GM23248 (cell line): Measurements from ENCODE around the gene LUC7L. TPM values are rescaled to one million over a fixed set of nuclear protein-coding genes. Genes with fewer than 3 reads are reported as not detected.

Source experiments
- DNase-seq: peaks from one replicate; pipeline ENCODE4 v3.0.0-alpha.2; 2015
- H2AFZ ChIP-seq: fragments of 200-600 bp; sonication (generic); 2 replicates; pipeline ENCODE4 v1.6.1; 2016; ENCODE audit warnings: antibody characterized with exemption
- H3F3A ChIP-seq: fragments of 200-600 bp; sonication (generic); 2 replicates; pipeline ENCODE4 v1.6.1; 2016; ENCODE audit warnings: mild to moderate bottlenecking, antibody characterized with exemption, mixed run types; ENCODE audit not compliant: insufficient read depth
- H3K27ac ChIP-seq: fragments of 200-600 bp; sonication (generic); 2 replicates; pipeline ENCODE4 v1.5.1; 2016; ENCODE audit warnings: mild to moderate bottlenecking
- H3K27me3 ChIP-seq: fragments of 200-600 bp; sonication (generic); replicated peaks from 2 replicates; pipeline ENCODE4 v1.6.1; 2016; ENCODE audit warnings: mild to moderate bottlenecking; ENCODE audit not compliant: insufficient read depth
- H3K36me3 ChIP-seq: fragments of 200-600 bp; sonication (generic); 2 replicates; pipeline ENCODE4 v1.6.1; 2016; ENCODE audit warnings: low read depth, mild to moderate bottlenecking
- H3K4me1 ChIP-seq: fragments of 200-600 bp; sonication (generic); 2 replicates; pipeline ENCODE4 v1.6.1; 2016; ENCODE audit warnings: mild to moderate bottlenecking; ENCODE audit not compliant: insufficient read depth
- H3K4me2 ChIP-seq: fragments of 200-600 bp; sonication (generic); one replicate; pipeline ENCODE4 v1.6.1; 2016; ENCODE audit warnings: mild to moderate bottlenecking; ENCODE audit not compliant: unreplicated experiment
- H3K4me3 ChIP-seq: fragments of 200-600 bp; sonication (generic); 2 replicates; pipeline ENCODE4 v1.5.1; 2016; ENCODE audit warnings: mild to moderate bottlenecking
- H3K79me2 ChIP-seq: fragments of 200-600 bp; sonication (generic); 2 replicates; pipeline ENCODE4 v1.6.1; 2016; ENCODE audit warnings: mild to moderate bottlenecking; ENCODE audit not compliant: insufficient read depth
- H3K9ac ChIP-seq: fragments of 200-600 bp; sonication (generic); 2 replicates; pipeline ENCODE4 v1.6.1; 2016; ENCODE audit warnings: mild to moderate bottlenecking
- H3K9me2 ChIP-seq: fragments of 200-600 bp; sonication (generic); 2 replicates; pipeline ENCODE4 v1.6.1; 2016; ENCODE audit warnings: mixed run types, mild to moderate bottlenecking, moderate library complexity; ENCODE audit not compliant: insufficient read depth
- H3K9me3 ChIP-seq: fragments of 200-600 bp; sonication (generic); one replicate; pipeline ENCODE4 v1.6.1; 2017; ENCODE audit warnings: low read depth
- H4K20me1 ChIP-seq: fragments of 200-600 bp; sonication (generic); 2 replicates; pipeline ENCODE4 v1.6.0; 2016; ENCODE audit not compliant: insufficient read depth
- EZH2 ChIP-seq: fragments of 200-600 bp; sonication (generic); IDR thresholded peaks from 2 replicates; pipeline ENCODE4 v1.6.1; 2018; ENCODE audit warnings: antibody characterized with exemption, mild to moderate bottlenecking; ENCODE audit not compliant: insufficient read depth, poor library complexity, severe bottlenecking
- EZH2phosphoT487 ChIP-seq: fragments of 200-600 bp; sonication (generic); IDR thresholded peaks from 2 replicates; pipeline ENCODE4 v1.6.1; 2018; ENCODE audit warnings: antibody characterized with exemption, moderate library complexity, mild to moderate bottlenecking, low read depth; ENCODE audit not compliant: insufficient read depth
- WGBS, 2 experiments: methylation state at CpG; one replicate each; pipeline ENCODE4 v1.1.6; 2015 to 2017; ENCODE audit warnings: low lambda C conversion rate in 2 of 2, low coverage in 1 of 2; ENCODE audit errors: missing lambda C conversion rate in 2 of 2; 5-methylcytosine and 5-hydroxymethylcytosine counted together
- in situ Hi-C: fragments of 300-500 bp; cut with MboI; formaldehyde crosslinking; loops from 2 replicates; pipeline ENCODE4 v1.15.0; 2020
- polyA plus RNA-seq: library from polyadenylated mRNA; unstranded; fragments of >200 nt; fragmentation: Nextera tagmentation; extraction: Ambion mirVana; gene quantifications from 2 replicates; pipeline ENCODE4 v1.2.1, GENCODE V29; 2016
- total RNA-seq: library from RNA; depleted of rRNA; stranded (reverse); fragments of >200 nt; shearing (Covaris generic); gene quantifications from 2 replicates; pipeline ENCODE4 v1.2.3, GENCODE V29; 2014

Gene LUC7L
- total and polyA plus RNA-seq, 2 experiments from 2014 or later = 37.3 to 49.6 TPM

- H3K9me3 ChIP-seq = no peaks in the 10 kb centered on the region
- no peaks in the 10 kb centered on the region for H3K79me2 ChIP-seq
- in situ Hi-C loops = no loop called here
- no peak overlapping the region for H3K4me3 ChIP-seq
- H4K20me1 ChIP-seq = no peaks in the 10 kb centered on the region
- no peaks in the 10 kb centered on the region for H3K4me1 ChIP-seq
- H3K4me2 ChIP-seq = no peak overlapping the region
- no peaks in the 10 kb centered on the region for H3K9me2 ChIP-seq
- H3K9ac ChIP-seq = no peak overlapping the region
- H2AFZ ChIP-seq = no peak overlapping the region
- WGBS, 2 experiments = 89 to 90% methylated on average over 15 to 17 of the region's 17 CpGs
- DNase-seq = no peak
- no peaks in the 10 kb centered on the region for H3F3A ChIP-seq
- no peak overlapping the region for H3K27ac ChIP-seq
- no peaks in the 10 kb centered on the region for H3K36me3 ChIP-seq
- H3K27me3 ChIP-seq = no peaks in the 10 kb centered on the region
- TF ChIP-seq EZH2phosphoT487 (no peak), EZH2 (no peak)
These were observed 34.7 kb upstream of the LUC7L start for GRCh38 chr16:263944-264343.

GRCh38 chr16:263182-263774 lies 34.0 kb upstream of the LUC7L start:
- TF ChIP-seq EZH2phosphoT487 = no peak
- no peak for TF ChIP-seq EZH2
- no peaks in the 10 kb centered on the region for H3K79me2 ChIP-seq
- 93 to 95% methylated on average over 29 to 35 of the region's 35 CpGs for WGBS, 2 experiments
- H3K27me3 ChIP-seq = no peaks in the 10 kb centered on the region
- H3K36me3 ChIP-seq = no peaks in the 10 kb centered on the region
- H3K9ac ChIP-seq = no peak overlapping the region
- H3K4me1 ChIP-seq = no peaks in the 10 kb centered on the region
- H3K9me2 ChIP-seq = no peaks in the 10 kb centered on the region
- H3K9me3 ChIP-seq = no peaks in the 10 kb centered on the region
- in situ Hi-C loops = no loop called here
- no peaks in the 10 kb centered on the region for H4K20me1 ChIP-seq
- no peak overlapping the region for H3K27ac ChIP-seq
- H3F3A ChIP-seq = no peaks in the 10 kb centered on the region
- no peak for DNase-seq
- no peak overlapping the region for H2AFZ ChIP-seq
- no peak overlapping the region for H3K4me3 ChIP-seq
- no peak overlapping the region for H3K4me2 ChIP-seq

- H2AFZ ChIP-seq = no peak overlapping the region
- H3K4me1 ChIP-seq = no peaks in the 10 kb centered on the region
- H4K20me1 ChIP-seq = no peaks in the 10 kb centered on the region
- WGBS, 2 experiments = 96 to 97% methylated on average over 29 of the region's 29 CpGs
- H3K36me3 ChIP-seq = no peaks in the 10 kb centered on the region
- no peaks in the 10 kb centered on the region for H3K9me3 ChIP-seq
- H3F3A ChIP-seq = no peaks in the 10 kb centered on the region
- no peak overlapping the region for H3K4me2 ChIP-seq
- no peaks in the 10 kb centered on the region for H3K9me2 ChIP-seq
- no peak for DNase-seq
- no peak overlapping the region for H3K27ac ChIP-seq
- no peak overlapping the region for H3K4me3 ChIP-seq
- TF ChIP-seq EZH2 (no peak), EZH2phosphoT487 (no peak)
- no peaks in the 10 kb centered on the region for H3K79me2 ChIP-seq
- no peaks in the 10 kb centered on the region for H3K27me3 ChIP-seq
- in situ Hi-C loops = no loop called here
- no peak overlapping the region for H3K9ac ChIP-seq
These were observed 33.0 kb upstream of the LUC7L start for GRCh38 chr16:262121-262745.

GRCh38 chr16:261031-261691 lies 31.9 kb upstream of the LUC7L start:
- DNase-seq = no peak
- H3K4me3 ChIP-seq = no peak overlapping the region
- no peaks in the 10 kb centered on the region for H3K9me3 ChIP-seq
- H3K9ac ChIP-seq = no peak overlapping the region
- in situ Hi-C loops = no loop called here
- no peaks in the 10 kb centered on the region for H3K27me3 ChIP-seq
- no peak overlapping the region for H3K4me2 ChIP-seq
- H3F3A ChIP-seq = no peaks in the 10 kb centered on the region
- H3K79me2 ChIP-seq = no peaks in the 10 kb centered on the region
- TF ChIP-seq EZH2phosphoT487 (no peak), EZH2 (no peak)
- H3K27ac ChIP-seq = no peak overlapping the region
- H4K20me1 ChIP-seq = no peaks in the 10 kb centered on the region
- no peaks in the 10 kb centered on the region for H3K9me2 ChIP-seq
- no peaks in the 10 kb centered on the region for H3K36me3 ChIP-seq
- WGBS, 2 experiments = 87 to 90% methylated on average over 28 of the region's 28 CpGs
- H3K4me1 ChIP-seq = no peaks in the 10 kb centered on the region
- no peak overlapping the region for H2AFZ ChIP-seq
